GM12873 (cell line): ENCODE results near the gene ATG7.

Source experiments
- CTCF ChIP-seq: IDR thresholded peaks from 2 replicates; pipeline ENCODE4 v1.5.1; 2012; ENCODE audit warnings: low read depth, mild to moderate bottlenecking, moderate library complexity, low read length, control low read depth; ENCODE audit not compliant: insufficient read depth; ENCODE audit errors: missing control alignments

ATG7 gene

GRCh38 chr3:11574981-11575669 lies 302.9 kb downstream of the ATG7 start:
- TF ChIP-seq CTCF = no peak

GRCh38 chr3:11575677-11576076 lies 303.5 kb downstream of the ATG7 start:
- TF ChIP-seq CTCF = no peak

GRCh38 chr3:11576453-11576852 lies 304.3 kb downstream of the ATG7 start:
- TF ChIP-seq CTCF = no peak

GRCh38 chr3:11578169-11578568 lies 306.0 kb downstream of the ATG7 start:
- no peak for TF ChIP-seq CTCF

GRCh38 chr3:11580645-11581044 lies 308.4 kb downstream of the ATG7 start:
- TF ChIP-seq CTCF = no peak

- no peak for TF ChIP-seq CTCF
Observed at GRCh38 chr3:11581237-11582190, 309.3 kb downstream of the ATG7 start.
